ENCODE results near the gene FTSJ1.

Gene FTSJ1

DNA sequence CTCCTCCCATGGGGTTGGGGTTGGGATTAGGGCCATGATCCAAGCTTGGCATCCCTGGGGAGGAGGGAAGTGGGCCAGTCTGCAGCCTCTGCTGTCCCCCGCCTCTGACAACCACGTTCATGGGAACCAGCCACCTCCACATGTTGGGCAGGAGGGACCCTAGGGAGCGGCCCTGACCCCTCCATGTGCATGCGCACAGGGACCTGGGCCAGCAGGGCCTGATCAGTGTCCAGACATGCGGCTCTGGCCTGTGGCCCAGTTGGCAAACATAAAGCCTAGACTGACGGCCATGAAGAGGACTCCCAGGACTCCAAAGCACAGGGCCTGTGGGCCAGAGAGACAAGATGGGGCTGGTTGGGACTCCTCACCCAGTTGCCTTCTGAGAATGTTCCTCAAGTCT lies 17.3 kb upstream of the FTSJ1 start:
- DNase-seq (ENCODE audit: low read depth), result peak; percentile 6
- no peak for TF ChIP-seq CTCF (IDR thresholded peaks at IDR 0.05; ENCODE audit: control insufficient read depth, extremely low read depth, insufficient read depth)
- no peak overlapping the region for H3K4me3 ChIP-seq (ENCODE audit: low read depth, low read length)

DNA sequence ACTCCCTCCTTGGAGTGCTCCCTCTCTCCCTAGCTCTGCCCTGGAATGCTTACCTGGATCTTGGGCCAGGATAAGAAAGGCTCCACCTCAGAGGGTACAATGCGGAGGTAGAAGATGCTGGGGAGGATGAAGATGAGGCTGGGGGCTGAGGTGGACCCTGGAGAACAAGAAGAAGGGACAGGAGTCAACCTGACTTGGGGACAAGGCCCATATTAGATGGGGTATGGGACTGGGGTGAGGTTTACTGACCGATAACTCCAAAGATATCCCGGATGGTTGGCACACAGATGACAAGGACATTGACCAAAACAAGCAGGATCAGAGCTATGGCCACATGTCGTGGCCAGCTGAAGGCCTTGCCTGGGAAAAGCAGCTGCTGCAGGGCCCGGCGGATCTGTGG lies 16.5 kb upstream of the FTSJ1 start:
- TF ChIP-seq CTCF (IDR thresholded peaks at IDR 0.05; ENCODE audit: control insufficient read depth, extremely low read depth, insufficient read depth), result no peak
- no peak for DNase-seq (ENCODE audit: low read depth)
- no peak overlapping the region for H3K4me3 ChIP-seq (ENCODE audit: low read depth, low read length)

GRCh38 chrX:48460031-48460430 lies 16.0 kb upstream of the FTSJ1 start:
- no peak for TF ChIP-seq CTCF (IDR thresholded peaks at IDR 0.05; ENCODE audit: control insufficient read depth, extremely low read depth, insufficient read depth)
- no peak overlapping the region for H3K4me3 ChIP-seq (ENCODE audit: low read depth, low read length)
- no peak for DNase-seq (ENCODE audit: low read depth)

DNA sequence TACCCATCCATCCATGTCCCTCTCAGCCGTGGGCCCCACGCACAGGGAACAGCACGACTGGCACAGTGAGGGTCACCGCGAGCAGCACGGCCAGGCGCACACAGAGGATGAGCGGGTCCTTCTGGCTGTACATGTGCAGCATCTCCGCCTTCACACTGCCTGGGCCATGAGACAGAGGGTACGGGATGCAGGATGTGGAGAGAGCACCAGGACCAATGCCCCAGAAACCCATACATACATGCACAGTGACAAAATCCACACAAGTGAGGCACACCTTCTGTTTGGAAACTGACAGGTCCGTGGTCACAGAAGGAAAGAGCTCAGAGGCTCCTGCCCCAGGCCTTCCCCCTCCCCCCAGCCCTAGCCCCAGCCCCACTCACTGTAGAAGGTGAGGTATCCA lies 15.4 kb upstream of the FTSJ1 start:
- no peak overlapping the region for H3K4me3 ChIP-seq (ENCODE audit: low read depth, low read length)
- DNase-seq (ENCODE audit: low read depth), result no peak
- TF ChIP-seq CTCF (IDR thresholded peaks at IDR 0.05; ENCODE audit: control insufficient read depth, extremely low read depth, insufficient read depth), result no peak

GRCh38 chrX:48461830-48462229 lies 14.2 kb upstream of the FTSJ1 start:
- DNase-seq (ENCODE audit: low read depth), result no peak
- no peak for TF ChIP-seq CTCF (IDR thresholded peaks at IDR 0.05; ENCODE audit: control insufficient read depth, extremely low read depth, insufficient read depth)
- no peak overlapping the region for H3K4me3 ChIP-seq (ENCODE audit: low read depth, low read length)

- TF ChIP-seq CTCF (IDR thresholded peaks at IDR 0.05; ENCODE audit: control insufficient read depth, extremely low read depth, insufficient read depth), result no peak
- no peak for DNase-seq (ENCODE audit: low read depth)
- H3K4me3 ChIP-seq (ENCODE audit: low read depth, low read length), result no peak overlapping the region
These were observed 10.6 kb upstream of the FTSJ1 start for GRCh38 chrX:48465336-48465933.

DNA sequence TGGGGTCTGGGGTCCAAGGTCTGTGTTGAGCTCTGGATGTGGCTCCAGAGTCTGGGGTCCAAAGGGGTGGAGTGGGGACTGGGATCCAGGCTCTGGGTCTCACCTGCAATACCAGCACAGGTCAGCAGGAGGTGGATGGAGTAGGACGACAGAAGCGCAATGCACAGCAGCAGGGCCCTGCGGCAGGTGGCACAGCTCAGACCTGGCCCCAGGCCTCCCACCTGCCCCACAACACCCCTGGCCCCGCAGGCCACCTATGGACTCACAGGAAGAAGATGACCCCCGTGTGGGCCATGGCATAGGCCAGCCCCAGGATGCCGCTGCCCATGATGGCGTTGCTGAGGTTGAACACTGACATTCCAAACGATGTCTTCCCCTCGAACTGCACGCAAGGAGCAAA lies 9.3 kb upstream of the FTSJ1 start:
- TF ChIP-seq CTCF (IDR thresholded peaks at IDR 0.05; ENCODE audit: control insufficient read depth, extremely low read depth, insufficient read depth), result no peak
- no peak overlapping the region for H3K4me3 ChIP-seq (ENCODE audit: low read depth, low read length)
- DNase-seq (ENCODE audit: low read depth), result no peak
